HUES48 (cell line): Measurements from ENCODE around the gene UBE2D3.
"Not testable (repeated sequence)": the region's sequence is repeated elsewhere in the genome, so short reads cannot be mapped to it uniquely, and the experiment has no call there.

ENCODE experiments used
- H3K27ac ChIP-seq: one replicate; pipeline ENCODE4 v1.7.0; 2013; ENCODE audit warnings: low read depth, low read length, inconsistent platforms
- H3K27me3 ChIP-seq: 2 replicates; pipeline ENCODE4 v1.6.1; 2013; ENCODE audit warnings: mild to moderate bottlenecking, low read length; ENCODE audit not compliant: control insufficient read depth, insufficient read depth
- H3K36me3 ChIP-seq: 2 replicates; pipeline ENCODE4 v1.6.1; 2013; ENCODE audit warnings: low read length; ENCODE audit not compliant: control insufficient read depth, insufficient read depth
- H3K4me1 ChIP-seq: 2 replicates; pipeline ENCODE4 v1.6.1; 2013; ENCODE audit warnings: mild to moderate bottlenecking, low read length; ENCODE audit not compliant: control insufficient read depth, insufficient read depth
- H3K4me3 ChIP-seq: 2 replicates; pipeline ENCODE4 v1.5.1; 2013; ENCODE audit warnings: mild to moderate bottlenecking, low read depth, low read length
- H3K9ac ChIP-seq: 2 replicates; pipeline ENCODE4 v1.6.1; 2013; ENCODE audit warnings: mild to moderate bottlenecking, low read depth, low read length, moderate library complexity
- H3K9me3 ChIP-seq: 2 replicates; pipeline ENCODE4 v1.6.1; 2013; ENCODE audit warnings: low read length; ENCODE audit not compliant: control insufficient read depth, insufficient read depth

UBE2D3 gene

DNA sequence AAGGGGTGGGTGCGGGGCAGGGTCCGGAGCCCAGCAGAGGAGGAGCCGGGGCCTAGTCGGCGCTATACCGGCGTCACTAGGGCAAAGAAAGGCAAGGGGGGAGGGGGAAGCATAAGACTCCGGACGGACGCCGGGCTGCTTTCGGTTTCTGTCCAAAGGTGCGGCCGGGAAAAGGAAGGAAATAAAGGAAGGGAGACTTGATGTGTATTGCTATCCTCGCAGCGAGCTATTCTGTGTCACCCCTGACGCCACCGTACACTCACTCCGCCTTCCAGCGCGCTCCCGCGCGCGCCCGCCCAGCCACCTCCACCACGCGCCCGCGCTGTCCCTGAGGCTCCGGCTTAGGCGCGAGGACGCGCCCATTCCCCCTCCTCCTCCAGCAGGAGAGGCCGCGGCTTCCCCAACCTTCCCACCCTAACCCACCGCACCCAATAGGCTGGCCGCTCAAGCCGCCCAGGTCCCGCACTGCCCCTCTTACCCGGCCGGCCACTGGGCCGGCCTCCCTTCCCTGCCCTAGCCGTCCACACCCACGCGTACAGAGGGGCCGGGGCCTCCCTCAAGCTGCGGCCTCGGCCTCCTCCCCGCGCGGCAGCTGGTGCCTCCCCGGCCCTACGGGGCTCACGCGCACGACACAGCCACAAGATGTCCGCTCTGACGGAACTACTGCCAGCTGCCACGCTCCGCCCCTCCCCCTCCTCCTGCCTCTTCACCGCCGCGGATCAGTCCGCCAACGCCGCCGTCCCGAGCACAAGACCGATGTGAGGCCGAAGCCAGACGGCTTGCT is at the start of gene UBE2D3:
TSS of gene UBE2D3 (minus strand) at position 662 of the 784 bp plus-strand sequence. CDS start 1,043 bp downstream, outside the sequence.
- H3K27ac ChIP-seq, result peak within 1 kb of the TSS; percentile 100
- peaks cover 31% of the 10 kb centered on the region for H3K36me3 ChIP-seq
- peaks cover 46% of the 10 kb centered on the region for H3K4me1 ChIP-seq
- no peaks in the 10 kb centered on the region for H3K27me3 ChIP-seq
- H3K9ac ChIP-seq, result peak within 1 kb of the TSS; percentile 99
- H3K9me3 ChIP-seq, result no peaks in the 10 kb centered on the region
- peak within 1 kb of the TSS; percentile 99 for H3K4me3 ChIP-seq

DNA sequence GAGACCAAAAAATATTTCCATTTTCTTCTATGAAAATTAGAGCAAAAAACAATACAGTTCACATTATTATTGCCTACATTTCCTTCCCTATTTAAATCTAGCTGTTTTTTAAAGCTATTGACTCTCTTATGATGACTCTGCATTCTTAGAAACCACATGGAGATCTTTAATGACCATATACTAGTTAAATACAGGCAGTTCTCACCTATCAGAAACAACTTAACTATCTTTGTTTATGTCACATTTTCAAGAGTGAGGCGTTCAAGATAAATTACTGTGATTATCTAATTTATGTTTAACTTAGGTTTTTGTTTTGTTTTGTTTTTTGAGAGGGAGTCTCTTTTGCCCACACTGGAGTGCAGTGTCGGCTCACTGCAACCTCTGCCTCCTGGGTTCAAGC is 44.4 kb upstream of the UBE2D3 start:
- no peaks in the 10 kb centered on the region for H3K27me3 ChIP-seq
- H3K9ac ChIP-seq, result no peak overlapping the region
- peaks cover 10% of the 10 kb centered on the region for H3K4me1 ChIP-seq
- peaks cover 10% of the 10 kb centered on the region; the same call in 1 of the 2 replicates for H3K9me3 ChIP-seq
- no peak overlapping the region for H3K4me3 ChIP-seq
- H3K27ac ChIP-seq, result no peak overlapping the region
- H3K36me3 ChIP-seq, result peaks cover 31% of the 10 kb centered on the region

DNA sequence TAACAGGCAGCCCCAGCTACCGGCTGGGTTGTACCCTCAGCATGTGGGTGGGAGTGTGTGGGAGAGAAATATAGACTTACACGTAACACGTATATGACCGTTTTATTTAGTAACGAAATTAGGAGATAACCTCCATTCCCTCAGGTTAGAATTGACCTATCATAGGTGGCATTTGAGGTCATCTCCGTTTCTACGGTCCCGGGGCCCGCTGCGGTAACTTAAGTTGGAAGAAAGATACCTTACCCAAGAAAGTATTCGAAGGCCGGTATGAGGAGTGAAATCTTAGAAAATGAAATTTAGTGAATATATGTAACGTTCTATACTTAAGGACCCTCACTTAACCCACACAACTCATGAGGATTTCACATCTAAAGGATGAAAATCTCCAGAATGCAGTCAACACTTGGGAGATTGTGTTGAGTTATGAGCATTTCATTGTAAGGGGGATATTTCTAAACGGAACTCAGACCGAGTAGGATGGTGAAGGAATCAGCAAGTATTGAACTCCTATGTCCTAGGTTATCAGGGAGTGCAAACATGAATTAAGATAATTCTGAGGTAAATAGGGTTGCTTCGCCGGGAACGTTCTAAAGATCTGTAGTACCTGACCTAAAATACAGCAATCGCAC is 42.3 kb upstream of the UBE2D3 start:
- Histone ChIP-seq H3K27ac (peak overlapping the region; percentile 99), H3K9ac (peak overlapping the region; percentile 98), H3K9me3 (no peaks in the 10 kb centered on the region), H3K36me3 (peaks cover 11% of the 10 kb centered on the region), H3K4me1 (peaks cover 10% of the 10 kb centered on the region), H3K4me3 (peak overlapping the region; percentile 98), H3K27me3 (no peaks in the 10 kb centered on the region)

DNA sequence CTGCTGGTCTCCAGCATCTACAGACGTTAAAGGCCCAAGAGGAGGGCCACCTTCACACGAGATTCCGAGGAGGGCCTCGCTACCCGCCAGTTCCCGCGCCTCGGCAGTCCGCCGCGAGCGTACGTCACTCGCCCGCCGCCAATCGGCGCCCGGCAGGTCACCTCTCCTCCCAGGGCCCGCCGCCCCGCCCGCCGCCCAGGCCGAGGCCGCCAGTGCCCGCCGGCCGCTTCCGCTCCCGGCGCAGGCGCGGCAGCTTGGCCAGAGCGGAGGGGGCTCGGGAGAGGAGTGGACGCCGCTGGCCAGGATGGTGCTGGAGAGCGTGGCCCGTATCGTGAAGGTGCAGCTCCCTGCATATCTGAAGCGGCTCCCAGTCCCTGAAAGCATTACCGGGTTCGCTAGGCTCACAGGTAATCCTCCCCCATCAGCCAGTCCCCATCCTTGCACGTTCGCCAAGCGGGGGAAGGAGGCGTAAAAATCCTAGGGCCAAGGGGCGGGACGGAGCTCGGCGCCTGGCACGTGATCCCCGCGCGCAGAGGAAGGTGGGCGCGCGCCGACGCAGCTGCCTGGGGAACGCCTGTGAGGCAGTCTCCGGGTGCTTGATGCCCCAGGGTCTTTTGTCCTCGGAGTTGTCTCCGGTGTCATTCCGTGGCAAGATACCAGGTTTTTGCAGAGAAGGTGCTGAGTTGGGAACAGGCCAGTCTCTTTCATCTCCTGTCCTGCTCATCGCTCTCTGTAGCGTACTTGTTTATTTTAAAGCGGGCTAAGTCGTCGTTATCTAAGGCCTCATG is 41.6 kb upstream of the UBE2D3 start, which contains the start of gene CISD2:
TSS of gene CISD2 (plus strand) at position 212 of the 788 bp plus-strand sequence. CDS start at position 305, 93 bp downstream.
- peaks cover 10% of the 10 kb centered on the region for H3K4me1 ChIP-seq
- peak within 1 kb of the TSS; percentile 98 for H3K4me3 ChIP-seq
- peak within 1 kb of the TSS; percentile 98 for H3K9ac ChIP-seq
- H3K27me3 ChIP-seq, result no peaks in the 10 kb centered on the region
- H3K9me3 ChIP-seq, result no peaks in the 10 kb centered on the region
- H3K36me3 ChIP-seq, result 0 out of 2 replicates have a peak, but pooled peaks cover 5% of the 10 kb centered on the region
- peak within 1 kb of the TSS; percentile 99 for H3K27ac ChIP-seq

DNA sequence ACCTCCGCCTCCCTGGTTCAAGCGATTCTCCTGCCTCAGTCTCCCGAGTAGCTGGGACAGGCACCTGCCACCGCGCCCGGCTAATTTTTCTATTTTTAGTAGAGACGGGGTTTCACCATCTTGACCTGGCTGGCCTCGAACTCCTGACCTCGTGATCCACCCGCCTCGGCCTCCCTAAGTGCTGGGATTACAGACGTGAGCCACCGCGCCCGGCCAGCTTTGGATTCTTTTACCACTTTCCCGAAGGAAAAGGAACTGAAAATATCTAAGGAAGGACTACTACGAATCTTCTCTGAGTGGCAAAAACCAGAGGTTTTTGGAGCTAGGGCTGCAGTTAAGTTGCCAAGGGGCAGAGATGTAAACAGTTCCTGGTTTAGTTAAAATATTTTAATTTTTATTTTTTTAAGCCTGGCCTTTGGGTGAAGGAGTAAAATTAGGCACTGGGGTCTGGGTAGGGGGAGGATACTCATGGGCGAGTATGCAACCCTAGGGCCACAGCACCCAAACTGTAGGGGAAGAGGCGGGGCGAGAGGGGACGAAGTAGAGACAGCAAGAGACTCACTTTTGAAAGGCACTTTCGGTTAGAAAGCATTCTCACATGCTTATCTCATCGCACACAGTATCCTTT is 40.9 kb upstream of the UBE2D3 start:
- Histone ChIP-seq H3K27me3 (no peaks in the 10 kb centered on the region), H3K4me1 (peaks cover 10% of the 10 kb centered on the region), H3K9me3 (no peaks in the 10 kb centered on the region), H3K4me3 (peak overlapping the region; percentile 98), H3K27ac (peak overlapping the region; percentile 99), H3K9ac (peak overlapping the region; percentile 98), H3K36me3 (0 out of 2 replicates have a peak, but pooled peaks cover 5% of the 10 kb centered on the region)

DNA sequence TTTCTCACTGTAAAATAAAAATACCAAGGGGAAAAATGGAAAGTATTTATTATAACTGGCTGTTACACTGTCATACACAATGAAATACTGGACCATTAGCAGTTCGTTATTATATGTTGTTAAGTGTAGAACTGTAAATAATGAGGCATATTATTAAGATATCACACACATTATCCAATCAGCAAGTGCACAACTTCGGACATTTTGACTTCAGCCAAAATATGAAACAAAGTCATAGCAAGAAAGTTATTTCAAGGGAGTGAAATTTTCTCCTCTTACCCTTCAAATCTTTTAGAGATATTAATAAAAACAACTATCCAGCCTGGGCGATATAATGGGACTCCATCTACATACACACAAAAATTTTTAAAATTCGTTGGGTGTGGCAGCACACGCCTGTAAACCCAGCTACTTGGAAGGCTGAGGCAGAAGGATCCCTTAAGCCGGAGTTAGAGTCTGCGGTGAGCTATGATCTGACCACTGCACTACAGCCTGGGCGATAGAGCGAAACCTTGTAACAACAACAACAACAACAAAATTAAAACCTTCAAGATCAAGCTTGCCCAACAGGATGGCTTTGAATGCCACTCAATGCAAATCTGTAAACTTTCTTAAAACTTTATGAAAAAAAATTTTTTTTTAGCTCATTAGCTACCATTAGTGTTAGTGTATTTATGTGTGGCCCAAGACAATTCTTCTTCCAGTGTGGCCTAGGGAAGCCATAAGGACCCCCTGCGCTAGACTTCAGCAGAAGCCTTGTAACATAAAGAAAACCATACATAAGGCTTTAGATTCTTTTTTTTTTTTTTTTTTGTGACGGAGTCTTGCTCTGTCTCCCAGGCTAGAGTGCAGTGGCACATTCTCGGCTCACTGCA is 40.2 kb upstream of the UBE2D3 start:
- H3K27me3 ChIP-seq, result no peaks in the 10 kb centered on the region
- peak overlapping the region; percentile 98; the same call in 1 of the 2 replicates for H3K9ac ChIP-seq
- H3K4me3 ChIP-seq, result peak overlapping the region; percentile 98
- H3K27ac ChIP-seq, result peak overlapping the region; percentile 99
- no peaks in the 10 kb centered on the region for H3K36me3 ChIP-seq
- no peaks in the 10 kb centered on the region for H3K9me3 ChIP-seq
- H3K4me1 ChIP-seq, result peaks cover 10% of the 10 kb centered on the region

DNA sequence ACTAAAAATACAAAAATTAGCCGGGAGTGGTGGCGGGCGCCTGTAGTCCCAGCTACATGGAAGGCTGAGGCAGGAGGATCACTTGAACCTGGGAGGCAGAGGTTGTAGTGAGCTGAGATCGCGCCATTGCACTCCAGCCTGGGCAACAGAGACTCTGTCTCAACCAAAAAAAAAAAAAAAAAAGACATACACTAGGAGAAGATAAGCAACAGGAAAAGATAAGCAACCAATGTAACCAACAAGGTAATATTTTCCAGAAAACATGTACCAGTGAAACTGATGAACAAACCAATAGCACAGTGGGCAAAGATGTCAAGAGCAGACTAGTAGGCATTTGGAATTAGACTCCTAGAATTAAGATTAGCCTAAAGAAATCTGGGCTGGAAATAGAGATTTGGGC is 38.0 kb upstream of the UBE2D3 start:
- H3K4me3 ChIP-seq, H3K9ac ChIP-seq, H3K4me1 ChIP-seq, H3K36me3 ChIP-seq, H3K27ac ChIP-seq, H3K9me3 ChIP-seq, H3K27me3 ChIP-seq: not testable (repeated sequence)

DNA sequence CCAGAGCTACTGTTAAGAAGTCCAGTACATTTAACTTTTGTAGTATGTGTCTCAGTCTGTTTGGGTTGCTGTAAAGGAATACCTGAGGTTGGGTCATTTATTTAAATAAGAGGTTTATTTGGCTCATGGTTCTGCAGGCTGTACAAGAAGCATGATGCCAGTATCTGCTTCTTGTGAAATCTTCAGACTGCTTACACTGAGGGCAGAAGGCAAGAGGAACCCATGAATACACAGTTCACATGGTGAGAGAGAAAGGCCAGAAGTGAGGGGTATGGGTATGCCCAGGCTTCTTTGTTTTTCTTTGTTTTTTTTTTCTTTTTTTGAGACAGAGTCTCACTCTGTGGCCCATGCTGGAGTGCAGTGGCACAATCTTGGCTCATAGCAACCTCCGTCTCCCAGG is 35.4 kb upstream of the UBE2D3 start:
- Histone ChIP-seq H3K9me3 (0 out of 2 replicates have a peak, but pooled peaks cover 8% of the 10 kb centered on the region), H3K4me1 (no peaks in the 10 kb centered on the region), H3K9ac (no peak overlapping the region), H3K36me3 (no peaks in the 10 kb centered on the region), H3K27me3 (no peaks in the 10 kb centered on the region), H3K27ac (no peak overlapping the region), H3K4me3 (no peak overlapping the region)

DNA sequence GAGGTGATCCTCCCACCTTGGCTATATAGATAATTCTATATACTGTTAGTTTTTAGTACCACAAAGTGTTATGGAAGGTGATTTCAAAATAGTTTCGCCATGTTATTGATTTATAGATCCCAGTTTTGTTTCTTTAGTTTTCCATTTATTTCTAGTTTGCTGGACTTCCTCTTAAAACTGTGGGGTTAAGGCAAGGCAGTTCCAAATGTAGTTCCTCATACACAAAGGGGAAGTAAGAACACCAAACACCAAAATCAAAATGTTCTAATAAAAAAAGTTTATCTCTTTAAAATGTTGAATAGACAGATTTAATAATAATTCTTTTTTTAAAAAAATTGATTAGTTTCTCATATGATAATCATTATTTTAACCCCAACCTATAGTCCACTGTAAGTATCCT is 34.7 kb upstream of the UBE2D3 start:
- Histone ChIP-seq H3K4me3 (no peak overlapping the region), H3K36me3 (no peaks in the 10 kb centered on the region), H3K27ac (no peak overlapping the region), H3K9ac (no peak overlapping the region), H3K4me1 (no peaks in the 10 kb centered on the region), H3K27me3 (no peaks in the 10 kb centered on the region), H3K9me3 (0 out of 2 replicates have a peak, but pooled peaks cover 8% of the 10 kb centered on the region)
